SJCRH30 (cell line): ENCODE measurements around the gene SLC22A6. TPM values are rescaled to one million over a fixed set of nuclear protein-coding genes. Genes with fewer than 3 reads are reported as not detected.

ENCODE experiments used
- DNase-seq, 2 experiments: peaks; one replicate each; pipeline ENCODE4 v3.0.0-alpha.2; 2015 to 2020
- H3K27ac ChIP-seq: fragments of 250-450 bp; sonication (Bioruptor Pico); 2 replicates; pipeline ENCODE4 v1.5.1; 2020; ENCODE audit warnings: mild to moderate bottlenecking, moderate library complexity
- H3K27me3 ChIP-seq: fragments of 250-450 bp; sonication (Bioruptor Pico); 2 replicates; pipeline ENCODE4 v1.5.1; 2020; ENCODE audit warnings: mild to moderate bottlenecking, moderate library complexity
- H3K36me3 ChIP-seq: fragments of 250-450 bp; sonication (Bioruptor Pico); 2 replicates; pipeline ENCODE4 v1.5.1; 2020; ENCODE audit warnings: mild to moderate bottlenecking, moderate library complexity
- H3K4me1 ChIP-seq: fragments of 250-450 bp; sonication (Bioruptor Pico); 2 replicates; pipeline ENCODE4 v1.5.1; 2020; ENCODE audit warnings: mild to moderate bottlenecking, moderate library complexity
- H3K4me3 ChIP-seq: fragments of 250-450 bp; sonication (Bioruptor Pico); 2 replicates; pipeline ENCODE4 v1.5.1; 2020; ENCODE audit warnings: mild to moderate bottlenecking, moderate library complexity
- H3K9me3 ChIP-seq: fragments of 250-450 bp; sonication (Bioruptor Pico); replicated peaks from 2 replicates; pipeline ENCODE4 v1.5.1; 2020; ENCODE audit warnings: mild to moderate bottlenecking, moderate library complexity
- total RNA-seq: library from RNA; depleted of rRNA; stranded (reverse); fragments of >200 nt; shearing (Covaris generic); gene quantifications from 2 replicates; pipeline ENCODE4 v1.2.3, GENCODE V29; 2014; rRNA removed

The SLC22A6 gene
- total RNA-seq = not detected in 2 replicates

DNA sequence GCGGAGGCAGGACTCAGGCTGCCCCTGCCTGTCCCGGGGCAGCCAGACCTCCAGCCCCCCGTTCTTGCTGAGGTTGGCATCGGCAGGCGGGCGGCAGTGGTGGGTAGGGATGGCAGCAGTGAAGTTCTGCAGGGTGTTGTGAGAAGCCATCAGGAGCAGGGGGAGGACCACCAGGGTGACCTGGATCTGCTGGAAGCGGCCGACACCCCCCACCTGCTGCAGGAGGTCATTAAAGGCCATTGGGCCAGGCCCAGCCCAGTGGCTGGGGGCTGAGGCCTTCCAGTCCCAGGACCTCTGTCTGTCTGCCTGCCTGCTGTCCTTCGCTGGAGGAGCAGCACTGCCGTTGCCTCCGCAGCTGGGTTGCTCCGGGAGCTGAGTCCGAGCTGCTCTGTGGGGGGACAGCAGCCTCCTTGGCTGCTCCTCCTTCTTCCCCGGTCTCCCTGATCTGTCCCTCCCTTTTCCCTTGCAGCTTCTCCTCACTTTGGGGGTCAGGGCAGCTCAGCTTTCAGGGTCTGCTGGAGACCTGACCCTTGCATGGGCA is at the start of gene SLC22A6:
TSS of gene SLC22A6 (minus strand) at position 517 of the 541 bp plus-strand sequence. CDS start at position 240, 277 bp downstream.
- no peak within 1 kb of the TSS for H3K4me3 ChIP-seq
- no peak within 1 kb of the TSS for H3K27ac ChIP-seq

GRCh38 chr11:63032457-63032856 is 47.7 kb upstream of the SLC22A6 start:
- no peak overlapping the region for H3K4me3 ChIP-seq
- no peaks in the 10 kb centered on the region for H3K4me1 ChIP-seq
- H3K27me3 ChIP-seq = no peaks in the 10 kb centered on the region
- DNase-seq = no peak
- no peak overlapping the region for H3K27ac ChIP-seq
- H3K36me3 ChIP-seq = no peaks in the 10 kb centered on the region
- no peaks in the 10 kb centered on the region for H3K9me3 ChIP-seq

More for the DNA sequence above, at the start of gene SLC22A6:
- DNase-seq = no peak
- H3K27me3 ChIP-seq = no peaks in the 10 kb centered on the region
- H3K36me3 ChIP-seq = no peaks in the 10 kb centered on the region
- no peaks in the 10 kb centered on the region for H3K9me3 ChIP-seq
- no peaks in the 10 kb centered on the region for H3K4me1 ChIP-seq

DNA sequence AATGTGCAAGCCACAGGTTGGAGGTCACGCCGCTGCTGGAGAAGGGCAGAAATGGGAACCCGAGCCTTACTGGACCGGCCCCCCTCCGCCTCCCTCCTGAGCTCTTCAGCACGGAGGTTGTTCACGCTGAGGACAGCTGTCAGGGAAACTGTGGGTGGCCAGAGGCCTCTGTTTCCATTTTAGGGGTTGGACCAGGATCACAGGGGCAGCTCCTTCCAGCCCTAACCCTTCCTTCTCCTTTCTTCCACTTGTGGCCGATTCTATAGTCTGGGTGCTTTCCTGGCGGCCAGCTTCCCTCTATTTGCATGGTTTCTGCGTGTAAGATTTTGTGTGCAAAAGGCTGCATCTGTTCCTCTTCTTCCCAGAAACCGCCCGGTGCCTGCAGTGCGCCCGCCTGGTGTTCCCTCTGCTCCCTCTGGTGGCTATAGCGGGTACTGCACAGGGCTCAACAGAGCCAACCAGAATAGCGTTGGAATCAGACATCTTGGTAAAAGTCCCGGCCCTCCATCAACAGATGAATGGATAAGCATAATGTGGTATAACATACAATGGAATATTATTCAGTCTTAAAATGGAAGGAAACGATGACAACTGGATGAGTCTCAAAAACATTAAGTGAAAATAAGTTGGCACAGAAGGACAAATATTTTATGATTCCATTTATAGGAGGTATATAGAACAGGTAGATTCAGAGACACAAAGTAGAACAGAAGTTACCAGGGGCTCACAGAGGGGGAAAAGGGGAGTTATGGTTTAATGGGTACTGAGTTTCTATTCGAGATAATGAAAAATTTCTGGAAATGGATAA is 39.3 kb upstream of the SLC22A6 start:
- Histone ChIP-seq H3K4me1 (peaks cover 14% of the 10 kb centered on the region), H3K9me3 (no peaks in the 10 kb centered on the region), H3K27me3 (no peaks in the 10 kb centered on the region), H3K36me3 (no peaks in the 10 kb centered on the region), H3K4me3 (peak overlapping the region; percentile 38), H3K27ac (peak overlapping the region; percentile 47)
- DNase-seq = peak; percentile 85 to 91

DNA sequence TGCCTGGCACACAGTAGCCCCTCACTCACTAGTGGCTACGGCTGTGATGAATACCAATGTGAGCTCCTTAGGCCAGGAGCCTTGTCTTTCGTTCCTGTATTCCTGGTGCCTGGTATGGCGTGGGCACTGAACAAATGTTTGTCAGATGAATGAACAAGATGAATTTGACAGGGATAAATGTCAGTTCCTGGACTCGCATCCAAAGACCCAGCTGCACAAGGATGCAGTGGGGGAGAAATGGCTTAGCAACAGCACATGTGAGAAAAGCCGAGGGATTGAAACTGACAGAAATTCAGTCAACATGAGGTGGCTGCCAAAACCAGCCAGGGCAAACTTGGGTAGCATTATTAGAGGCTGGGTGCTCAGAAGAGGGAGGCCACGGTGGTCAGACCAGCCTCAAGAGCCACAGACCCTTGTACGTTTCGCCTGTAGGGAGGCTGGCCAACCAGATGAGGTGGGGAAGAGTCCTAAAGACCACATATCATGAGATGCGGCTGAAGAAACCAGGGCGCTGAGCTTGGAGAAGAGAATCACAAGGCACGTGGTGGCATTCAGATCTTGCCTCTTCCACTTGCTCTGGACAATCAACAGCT is 38.6 kb upstream of the SLC22A6 start:
- Histone ChIP-seq H3K27ac (peak overlapping the region; percentile 47), H3K27me3 (no peaks in the 10 kb centered on the region), H3K4me3 (peak overlapping the region; percentile 38), H3K4me1 (peaks cover 15% of the 10 kb centered on the region), H3K9me3 (no peaks in the 10 kb centered on the region), H3K36me3 (no peaks in the 10 kb centered on the region)
- DNase-seq = no peak

DNA sequence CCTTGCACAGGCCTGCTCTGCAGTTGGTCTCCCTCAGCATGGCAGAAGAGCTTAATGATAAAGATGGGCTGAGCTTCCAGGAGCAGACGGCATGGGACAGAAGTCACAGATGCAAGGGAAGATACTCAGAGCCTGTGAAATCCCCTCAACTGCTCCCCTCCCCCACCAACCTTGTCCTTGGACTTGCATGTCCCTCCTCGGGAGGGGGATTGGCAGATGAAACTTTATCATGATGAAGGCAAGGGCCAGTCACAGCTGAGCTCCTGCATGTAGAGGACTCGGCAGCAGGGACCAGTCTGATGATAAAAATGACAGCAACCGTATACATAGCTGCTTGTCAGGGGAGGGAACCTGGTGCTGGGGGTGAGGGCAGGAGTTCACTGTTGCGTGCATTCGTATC is 37.7 kb upstream of the SLC22A6 start:
- Histone ChIP-seq H3K4me3 (no peak overlapping the region), H3K27me3 (no peaks in the 10 kb centered on the region), H3K36me3 (no peaks in the 10 kb centered on the region), H3K9me3 (no peaks in the 10 kb centered on the region), H3K4me1 (peaks cover 22% of the 10 kb centered on the region), H3K27ac (no peak overlapping the region)
- DNase-seq = no peak

DNA sequence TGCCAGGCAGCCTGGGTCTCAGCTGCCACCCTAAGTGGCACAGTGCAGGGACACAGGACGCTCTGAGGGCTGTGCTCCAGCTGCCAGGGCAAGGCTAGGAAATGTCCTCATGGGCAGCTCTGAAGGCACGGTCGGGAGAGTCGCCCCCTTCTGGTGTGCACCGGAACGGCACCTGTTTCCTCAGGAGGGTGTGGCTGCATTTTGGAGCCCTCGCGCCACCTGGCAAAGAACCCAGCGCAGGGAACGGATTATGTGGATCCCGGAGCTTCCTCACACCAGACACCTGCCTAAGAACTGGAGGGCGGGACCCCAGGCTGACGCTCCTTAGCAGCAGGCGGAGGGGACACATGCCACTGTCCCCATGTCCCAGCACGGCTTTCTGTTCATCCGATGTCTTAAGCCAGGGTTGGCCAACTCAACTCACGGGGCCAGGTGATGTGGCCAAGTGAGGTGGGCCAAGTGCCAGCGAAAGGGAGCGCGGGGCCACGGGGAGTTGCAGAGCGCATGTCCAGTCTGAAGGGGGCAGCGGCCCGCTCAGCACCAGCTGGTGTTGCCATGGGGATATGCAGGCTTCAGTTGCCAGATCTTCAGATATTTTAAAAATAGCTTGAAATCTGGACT is 36.0 kb upstream of the SLC22A6 start:
- no peaks in the 10 kb centered on the region for H3K9me3 ChIP-seq
- H3K27me3 ChIP-seq = no peaks in the 10 kb centered on the region
- peaks cover 38% of the 10 kb centered on the region for H3K4me1 ChIP-seq
- peak in 1 of 2 experiments; percentile 32 for DNase-seq
- H3K36me3 ChIP-seq = no peaks in the 10 kb centered on the region
- no peak overlapping the region for H3K27ac ChIP-seq
- H3K4me3 ChIP-seq = no peak overlapping the region

- Histone ChIP-seq H3K36me3 (no peaks in the 10 kb centered on the region), H3K27ac (no peak overlapping the region), H3K27me3 (no peaks in the 10 kb centered on the region), H3K4me1 (peaks cover 41% of the 10 kb centered on the region), H3K9me3 (no peaks in the 10 kb centered on the region), H3K4me3 (no peak overlapping the region)
- no peak for DNase-seq
Observed at GRCh38 chr11:63019506-63019905, 34.7 kb upstream of the SLC22A6 start.

- no peaks in the 10 kb centered on the region for H3K27me3 ChIP-seq
- H3K4me3 ChIP-seq = no peak overlapping the region
- H3K9me3 ChIP-seq = no peaks in the 10 kb centered on the region
- H3K4me1 ChIP-seq = peaks cover 33% of the 10 kb centered on the region
- peak overlapping the region; percentile 28; the same call in 1 of the 2 replicates for H3K27ac ChIP-seq
- DNase-seq = peak; percentile 86 to 92
- H3K36me3 ChIP-seq = no peaks in the 10 kb centered on the region
Observed at GRCh38 chr11:63017306-63017974, 32.7 kb upstream of the SLC22A6 start.

GRCh38 chr11:63015521-63016215 is 30.9 kb upstream of the SLC22A6 start, which contains the start of gene SLC22A8:
Gene SLC22A8 (minus strand): TSS chr11:63015841. CDS start chr11:63014958, 883 bp downstream.
- Histone ChIP-seq H3K9me3 (no peaks in the 10 kb centered on the region), H3K27ac (no peak within 1 kb of the TSS), H3K4me1 (peaks cover 33% of the 10 kb centered on the region), H3K4me3 (no peak within 1 kb of the TSS), H3K27me3 (no peaks in the 10 kb centered on the region; the same call in 1 of the 2 replicates), H3K36me3 (no peaks in the 10 kb centered on the region)
- peak in 1 of 2 experiments; percentile 44 for DNase-seq

- DNase-seq = no peak
- no peaks in the 10 kb centered on the region; the same call in 1 of the 2 replicates for H3K27me3 ChIP-seq
- H3K36me3 ChIP-seq = no peaks in the 10 kb centered on the region
- H3K9me3 ChIP-seq = no peaks in the 10 kb centered on the region
- H3K4me1 ChIP-seq = peaks cover 31% of the 10 kb centered on the region
- H3K4me3 ChIP-seq = no peak overlapping the region
- no peak overlapping the region for H3K27ac ChIP-seq
Observed at GRCh38 chr11:63014408-63015055, 29.8 kb upstream of the SLC22A6 start.

- no peak for DNase-seq
- Histone ChIP-seq H3K4me3 (no peak overlapping the region), H3K4me1 (peaks cover 21% of the 10 kb centered on the region), H3K9me3 (no peaks in the 10 kb centered on the region), H3K27ac (no peak overlapping the region), H3K27me3 (no peaks in the 10 kb centered on the region; the same call in 1 of the 2 replicates), H3K36me3 (no peaks in the 10 kb centered on the region)
Observed at GRCh38 chr11:63012839-63013238, 28.1 kb upstream of the SLC22A6 start.

DNA sequence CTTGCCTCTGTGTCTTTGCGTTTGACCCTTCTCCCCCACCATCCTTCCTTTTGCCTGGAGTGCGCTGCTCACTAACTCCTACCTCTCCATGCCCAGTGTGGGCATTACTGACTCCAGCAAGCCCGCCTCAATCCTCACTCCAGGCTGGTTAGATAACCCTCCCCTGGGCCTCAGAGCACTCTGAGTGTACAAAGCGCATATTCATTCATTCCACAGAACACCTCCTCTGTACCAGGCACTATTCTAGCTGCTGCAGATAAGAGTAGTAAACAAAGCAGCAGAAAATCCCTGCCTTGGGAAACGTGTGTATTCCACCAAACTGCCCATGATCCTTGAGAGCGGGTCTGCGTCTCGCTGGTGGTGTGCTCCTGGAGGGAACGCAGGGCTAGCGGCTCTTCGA is 27.7 kb upstream of the SLC22A6 start:
- no peak for DNase-seq
- Histone ChIP-seq H3K27me3 (no peaks in the 10 kb centered on the region; the same call in 1 of the 2 replicates), H3K27ac (no peak overlapping the region), H3K36me3 (no peaks in the 10 kb centered on the region), H3K4me3 (no peak overlapping the region), H3K9me3 (no peaks in the 10 kb centered on the region), H3K4me1 (peaks cover 19% of the 10 kb centered on the region)

DNA sequence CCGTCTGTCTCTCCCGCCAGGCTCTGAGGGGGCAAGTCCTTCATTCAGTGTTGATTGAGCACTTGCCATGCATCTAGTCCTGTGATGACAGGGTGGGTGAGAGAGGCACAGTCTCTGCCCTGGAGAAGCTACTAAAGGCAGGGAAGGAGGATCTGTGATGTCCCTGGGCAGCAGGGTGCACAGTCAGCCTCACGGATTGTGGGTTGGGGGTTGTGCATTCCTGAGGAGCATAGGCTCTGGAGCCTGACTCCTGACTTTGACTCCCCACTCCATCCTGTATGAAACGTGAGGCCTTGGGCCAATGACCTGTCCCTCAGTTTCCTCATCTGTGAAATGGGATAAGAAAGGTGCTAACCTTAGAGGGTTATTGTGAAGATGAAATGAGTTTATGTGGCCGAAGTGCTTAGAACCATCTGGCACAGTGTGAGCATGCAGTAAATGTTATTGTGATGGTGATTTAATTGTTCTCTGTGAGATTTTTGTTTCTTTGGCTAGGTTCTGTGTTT is 26.2 kb upstream of the SLC22A6 start:
- Histone ChIP-seq H3K27me3 (no peaks in the 10 kb centered on the region; the same call in 1 of the 2 replicates), H3K4me3 (no peak overlapping the region), H3K27ac (no peak overlapping the region), H3K9me3 (no peaks in the 10 kb centered on the region), H3K4me1 (peaks cover 5% of the 10 kb centered on the region; the same call in 1 of the 2 replicates), H3K36me3 (no peaks in the 10 kb centered on the region)
- no peak for DNase-seq
